ENCODE measurements around the gene SCUBE2. TPM values are rescaled to one million over a fixed set of nuclear protein-coding genes. Genes with fewer than 3 reads are reported as not detected.

The SCUBE2 gene
- total and polyA plus RNA-seq, 2 of the 4 experiments (the other 2 are of a cell fraction): 0.43 to 0.72 TPM

DNA sequence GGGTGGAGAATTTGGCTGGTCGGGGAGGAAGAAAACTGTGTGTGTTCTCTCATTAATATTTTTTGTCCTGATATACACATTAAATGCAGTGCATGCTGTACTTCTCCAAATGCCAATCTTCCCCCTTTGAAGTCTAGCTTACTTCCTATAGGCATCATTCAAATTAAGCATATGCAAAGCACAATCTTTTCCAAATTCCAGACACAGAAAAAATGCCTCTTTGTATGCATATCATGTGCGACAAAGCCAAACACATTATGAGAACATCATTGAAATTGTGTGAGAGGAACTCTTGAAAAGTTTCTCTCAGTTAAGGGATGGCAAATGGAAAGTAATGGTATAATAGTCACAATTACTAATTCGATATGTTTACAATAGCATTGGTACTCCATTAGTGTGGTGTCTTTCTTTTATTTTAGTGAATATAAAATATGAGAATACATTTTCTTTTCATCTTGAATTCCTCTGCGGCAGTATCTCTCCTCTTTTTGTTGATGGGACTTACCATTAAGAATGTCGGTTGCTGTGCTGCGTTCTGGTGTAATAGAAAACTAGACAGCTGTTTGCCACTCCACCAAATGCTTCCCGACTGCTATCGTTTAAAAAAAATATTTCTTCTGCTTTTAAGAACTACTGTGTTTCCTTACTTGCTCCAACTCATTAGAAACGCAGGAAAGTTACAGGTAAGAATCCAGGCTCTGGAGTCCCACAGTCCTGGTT is 68.3 kb downstream of the SCUBE2 start:
- no TSS peak for BruUV-seq (replicated peaks)
- Histone ChIP-seq H3K9ac (ENCODE audit: low read depth, low read length) (no peak overlapping the region), H4K91ac (ENCODE audit: insufficient read depth, low read depth, low read length) (no peak overlapping the region), H2AK5ac (ENCODE audit: low read depth, low read length) (no peak overlapping the region), H3K4me2 (ENCODE audit: low read depth, low read length) (no peak overlapping the region), H3K56ac (ENCODE audit: extremely low read depth, insufficient read depth, low read length) (no peak overlapping the region), H2BK20ac (ENCODE audit: low read depth, low read length) (no peak overlapping the region), H2AK9ac (replicated peaks; ENCODE audit: low read depth, low read length, poor library complexity) (no peak overlapping the region), H3K79me1 (ENCODE audit: low read depth in 1 of 2, low read length in 2 of 2) (no peaks in the 10 kb centered on the region), H3K27me3 (ENCODE audit: control insufficient read depth, insufficient read depth, low read length) (peaks cover 2% of the 10 kb centered on the region; the same call in 1 of the 2 replicates), H2BK5ac (ENCODE audit: low read depth, low read length, poor library complexity, severe bottlenecking) (no peak overlapping the region), H2BK120ac (ENCODE audit: low read depth, low read length) (no peak overlapping the region), H3K27ac (ENCODE audit: insufficient read depth, low read length) (no peak overlapping the region), H3K23ac (ENCODE audit: low read depth, low read length) (no peak overlapping the region), H3K9me1 (ENCODE audit: insufficient read depth, low read length) (no peaks in the 10 kb centered on the region; the same call in 1 of the 2 replicates), H3K4me3 (ENCODE audit: insufficient read depth, low read depth, low read length) (no peak overlapping the region), H2AFZ (replicated peaks; ENCODE audit: low read length, poor library complexity) (no peak overlapping the region), H4K20me1 (ENCODE audit: insufficient read depth, low read length) (no peaks in the 10 kb centered on the region), H4K8ac (ENCODE audit: low read depth in 2 of 2, low read length in 2 of 2) (no peak overlapping the region), H3K4ac (ENCODE audit: low read depth, low read length) (no peak overlapping the region), H3K9me3 (ENCODE audit: control insufficient read depth, insufficient read depth, low read length) (no peaks in the 10 kb centered on the region), H3K14ac (replicated peaks; ENCODE audit: low read depth, low read length) (no peak overlapping the region), H3K36me3 (ENCODE audit: control insufficient read depth, insufficient read depth, low read length) (no peaks in the 10 kb centered on the region), H3K4me1 (ENCODE audit: control insufficient read depth, insufficient read depth, low read length) (no peaks in the 10 kb centered on the region), H3K18ac (ENCODE audit: low read depth, low read length) (no peak overlapping the region), H4K5ac (ENCODE audit: low read depth, low read length) (no peak overlapping the region), H2BK15ac (ENCODE audit: low read depth, low read length) (no peak overlapping the region)
- intact Hi-C loops (cut with micrococcal nuclease) (no loop called here), in situ Hi-C loops (cut with MboI; ENCODE audit: low sequenced_read_pairs) (loop anchor here (25.0 kb wide), 1 partner anchor 489 kb away; no protein-coding TSS in a partner anchor), dilution Hi-C loops (cut with HindIII; ENCODE audit: low sequenced_read_pairs, unreplicated experiment) (no loop called here)
- 11% methylated on average over 2 of the region's 9 CpGs; no CpG with 5 or more reads in 1 of the 2 experiments for WGBS, 2 experiments (ENCODE audit: extremely low coverage in 2 of 2, insufficient read length in 1 of 2)
- ATAC-seq (ENCODE audit: low read depth) (no peak), DNase-seq (no peak)
- TF ChIP-seq SMC3 (IDR thresholded peaks at IDR 0.05; ENCODE audit: low read depth, low read length): no peak
- no peak for TF ChIP-seq ELK1 (IDR thresholded peaks at IDR 0.05; ENCODE audit: borderline replicate concordance, low read depth, low read length)
- no peak for TF ChIP-seq MAZ (IDR thresholded peaks at IDR 0.05; ENCODE audit: borderline replicate concordance, low read depth, low read length)
- no peak for TF ChIP-seq RAD21 (IDR thresholded peaks at IDR 0.05; ENCODE audit: low read length)
- no peak for TF ChIP-seq BHLHE40 (IDR thresholded peaks at IDR 0.05; ENCODE audit: low read depth, low read length)
- TF ChIP-seq FOS (IDR thresholded peaks at IDR 0.05; ENCODE audit: low read depth, low read length): no peak
- no peak for TF ChIP-seq CEBPB (IDR thresholded peaks at IDR 0.05; ENCODE audit: low read depth, low read length)
- no peak for TF ChIP-seq MXI1 (IDR thresholded peaks at IDR 0.05; ENCODE audit: borderline replicate concordance, low read depth, low read length)
- TF ChIP-seq RCOR1 (IDR thresholded peaks at IDR 0.05; ENCODE audit: insufficient replicate concordance, low read length): no peak
- no peak for TF ChIP-seq NFE2L2 (IDR thresholded peaks at IDR 0.05; ENCODE audit: low read depth, low read length)
- TF ChIP-seq MAFK (IDR thresholded peaks at IDR 0.05; ENCODE audit: low read depth, low read length): no peak
- no peak for TF ChIP-seq CHD1 (IDR thresholded peaks at IDR 0.05; ENCODE audit: low read depth, low read length)
- ChIA-PET CTCF (interaction anchor here (0.7 kb wide), 1 partner anchor 9 kb away, joined by 4 read pairs; no protein-coding TSS in a partner anchor), POLR2A (ENCODE audit: unreplicated experiment) (no interaction called here)

Data from IMR-90 (cell line).